Neural cell (in vitro differentiated cells): ENCODE results near the gene NUDCD2. TPM values are rescaled to one million over a fixed set of nuclear protein-coding genes. Genes with fewer than 3 reads are reported as not detected.

Experiments used
- H2AFZ ChIP-seq: fragments of 200-600, 300-800 bp; sonication (generic), shearing (Covaris generic); 2 replicates; pipeline ENCODE4 v1.6.0; 2014; ENCODE audit warnings: low read depth, mild to moderate bottlenecking, antibody characterized with exemption, low read length, moderate library complexity
- H3F3A ChIP-seq: fragments of 200-600 bp; shearing (Covaris generic); 2 replicates; pipeline ENCODE4 v1.6.1; 2016; ENCODE audit warnings: mild to moderate bottlenecking, moderate library complexity, mixed read lengths, antibody characterized with exemption, low read length; ENCODE audit not compliant: insufficient read depth, poor library complexity, severe bottlenecking
- H3K27ac ChIP-seq: fragments of 200-600, 300-800 bp; sonication (generic), shearing (Covaris generic); 2 replicates; pipeline ENCODE4 v1.5.1; 2014; ENCODE audit warnings: mild to moderate bottlenecking, low read length, moderate library complexity
- H3K27me3 ChIP-seq: fragments of 300-800, 200-600 bp; sonication (generic), shearing (Covaris generic); 2 replicates; pipeline ENCODE4 v1.6.0; 2014; ENCODE audit warnings: mild to moderate bottlenecking, low read depth, low read length, moderate library complexity; ENCODE audit not compliant: insufficient read depth
- H3K36me3 ChIP-seq: fragments of 300-800, 200-600 bp; sonication (generic), shearing (Covaris generic); 2 replicates; pipeline ENCODE4 v1.5.1; 2014; ENCODE audit warnings: mild to moderate bottlenecking, antibody characterized with exemption, low read length, moderate library complexity; ENCODE audit not compliant: insufficient read depth
- H3K4me2 ChIP-seq: fragments of 300-800, 200-600 bp; sonication (generic), shearing (Covaris generic); 2 replicates; pipeline ENCODE4 v1.6.0; 2014; ENCODE audit warnings: mild to moderate bottlenecking, low read length
- H3K4me3 ChIP-seq: fragments of 300-800, 200-600 bp; sonication (generic), shearing (Covaris generic); 2 replicates; pipeline ENCODE4 v1.5.1; 2014; ENCODE audit warnings: mild to moderate bottlenecking, low read length, moderate library complexity
- H3K79me2 ChIP-seq: fragments of 200-600 bp; shearing (Covaris generic); replicated peaks from 2 replicates; pipeline ENCODE4 v1.6.0; 2014; ENCODE audit warnings: mild to moderate bottlenecking, low read length, moderate library complexity; ENCODE audit not compliant: insufficient read depth
- H3K9ac ChIP-seq: fragments of 300-800, 200-600 bp; sonication (generic), shearing (Covaris generic); 2 replicates; pipeline ENCODE4 v1.6.1; 2016; ENCODE audit warnings: mild to moderate bottlenecking, low read length, mixed read lengths
- H3K9me2 ChIP-seq: fragments of 200-600 bp; shearing (Covaris generic); 2 replicates; pipeline ENCODE4 v1.6.1; 2016; ENCODE audit warnings: mild to moderate bottlenecking, low read length, mixed read lengths; ENCODE audit not compliant: insufficient read depth
- H3K9me3 ChIP-seq: fragments of 200-600, 300-800 bp; sonication (generic), shearing (Covaris generic); 2 replicates; pipeline ENCODE4 v1.6.1; 2016; ENCODE audit warnings: mild to moderate bottlenecking, mixed run types, low read length, moderate library complexity, mixed read lengths
- H4K20me1 ChIP-seq: fragments of 200-600 bp; shearing (Covaris generic); 2 replicates; pipeline ENCODE4 v1.6.1; 2016; ENCODE audit warnings: mild to moderate bottlenecking, mixed run types; ENCODE audit not compliant: insufficient read depth
- CTCF ChIP-seq: fragments of 450-650 bp; IDR thresholded peaks from 2 replicates; pipeline ENCODE4 v1.5.1; 2014; ENCODE audit warnings: antibody characterized with exemption, mild to moderate bottlenecking, moderate library complexity; ENCODE audit not compliant: poor library complexity, severe bottlenecking
- EP300 ChIP-seq: fragments of 450-650 bp; conservative IDR thresholded peaks from 2 replicates; pipeline ENCODE4 v1.6.1; 2014; ENCODE audit warnings: antibody characterized with exemption, mild to moderate bottlenecking, moderate library complexity; ENCODE audit not compliant: poor library complexity, severe bottlenecking
- EZH2 ChIP-seq: fragments of 200-600, 300-800 bp; shearing (Covaris generic), sonication (generic); IDR thresholded peaks from 2 replicates; pipeline ENCODE4 v1.6.1; 2014; ENCODE audit warnings: antibody characterized with exemption, low read length, borderline replicate concordance, mild to moderate bottlenecking; ENCODE audit not compliant: insufficient read depth, poor library complexity, severe bottlenecking
- MXI1 ChIP-seq: fragments of 450-650 bp; conservative IDR thresholded peaks from 2 replicates; pipeline ENCODE4 v1.6.1; 2014; ENCODE audit warnings: antibody characterized with exemption, mild to moderate bottlenecking; ENCODE audit not compliant: poor library complexity, severe bottlenecking
- POLR2AphosphoS5 ChIP-seq: IDR thresholded peaks from 2 replicates; pipeline ENCODE4 v1.6.1; 2012
- RAD21 ChIP-seq: fragments of 450-650 bp; conservative IDR thresholded peaks from 2 replicates; pipeline ENCODE4 v1.6.1; 2014; ENCODE audit warnings: antibody characterized with exemption, mild to moderate bottlenecking, moderate library complexity
- REST ChIP-seq: IDR thresholded peaks from 2 replicates; pipeline ENCODE4 v1.6.1; 2012; ENCODE audit warnings: borderline replicate concordance
- SMC3 ChIP-seq: fragments of 450-650 bp; conservative IDR thresholded peaks from 2 replicates; pipeline ENCODE4 v1.6.1; 2014; ENCODE audit warnings: antibody characterized with exemption, mild to moderate bottlenecking, moderate library complexity; ENCODE audit not compliant: poor library complexity
- TAF1 ChIP-seq: IDR thresholded peaks from 2 replicates; pipeline ENCODE4 v1.6.1; 2012; ENCODE audit warnings: low read depth
- polyA plus RNA-seq: library from polyadenylated mRNA; depleted of rRNA; stranded (reverse); fragments of >200 nt; gene quantifications from 2 replicates; pipeline ENCODE4 v1.2.3, GENCODE V29; 2014

The NUDCD2 gene
- polyA plus RNA-seq, 1 donor from 2014 or later: 17.7 TPM

- Histone ChIP-seq H4K20me1 (no peaks in the 10 kb centered on the region), H3K36me3 (no peaks in the 10 kb centered on the region), H3K27me3 (no peaks in the 10 kb centered on the region), H3K79me2 (no peaks in the 10 kb centered on the region), H3F3A (no peaks in the 10 kb centered on the region), H3K4me2 (no peak overlapping the region), H3K4me3 (no peak overlapping the region), H2AFZ (no peak overlapping the region), H3K9me2 (no peaks in the 10 kb centered on the region), H3K9ac (no peak overlapping the region), H3K27ac (peak overlapping the region; percentile 38), H3K9me3 (no peaks in the 10 kb centered on the region)
- TF ChIP-seq POLR2AphosphoS5: no peak
- no peak for TF ChIP-seq TAF1
- TF ChIP-seq SMC3: no peak
- TF ChIP-seq EP300: no peak
- no peak for TF ChIP-seq REST
- no peak for TF ChIP-seq MXI1
- TF ChIP-seq EZH2: no peak
- TF ChIP-seq RAD21: no peak
- no peak for TF ChIP-seq CTCF
Observed at GRCh38 chr5:163401271-163401670, 58.6 kb downstream of the NUDCD2 start.

GRCh38 chr5:163399923-163400322, 60.0 kb downstream of the NUDCD2 start:
- H3K9ac ChIP-seq: no peak overlapping the region
- H3K27ac ChIP-seq: no peak overlapping the region
- no peaks in the 10 kb centered on the region for H4K20me1 ChIP-seq
- H3K27me3 ChIP-seq: no peaks in the 10 kb centered on the region
- H3K79me2 ChIP-seq: no peaks in the 10 kb centered on the region
- H3F3A ChIP-seq: no peaks in the 10 kb centered on the region
- H3K36me3 ChIP-seq: no peaks in the 10 kb centered on the region
- no peak overlapping the region for H3K4me3 ChIP-seq
- H3K9me3 ChIP-seq: no peaks in the 10 kb centered on the region
- H3K9me2 ChIP-seq: no peaks in the 10 kb centered on the region
- no peak overlapping the region for H2AFZ ChIP-seq
- no peak overlapping the region for H3K4me2 ChIP-seq
- TF ChIP-seq EP300: no peak
- no peak for TF ChIP-seq CTCF
